ENCODE data around the gene CLEC20A.

CLEC20A gene

GRCh38 chr1:178477373-178477772, 19.4 kb downstream of the CLEC20A start:
- H3K4me3 ChIP-seq (ENCODE audit: low read depth, low read length) = no peak overlapping the region
- TF ChIP-seq CTCF (IDR thresholded peaks at IDR 0.05; ENCODE audit: low read depth, low read length) = no peak

GRCh38 chr1:178472531-178472930, 24.2 kb downstream of the CLEC20A start:
- no peak overlapping the region for H3K4me3 ChIP-seq (ENCODE audit: low read depth, low read length)
- TF ChIP-seq CTCF (IDR thresholded peaks at IDR 0.05; ENCODE audit: low read depth, low read length) = no peak

GRCh38 chr1:178470411-178470960, 26.3 kb downstream of the CLEC20A start:
- no peak overlapping the region for H3K4me3 ChIP-seq (ENCODE audit: low read depth, low read length)
- no peak for TF ChIP-seq CTCF (IDR thresholded peaks at IDR 0.05; ENCODE audit: low read depth, low read length)

GRCh38 chr1:178467837-178468236, 28.9 kb downstream of the CLEC20A start:
- TF ChIP-seq CTCF (IDR thresholded peaks at IDR 0.05; ENCODE audit: low read depth, low read length) = no peak
- no peak overlapping the region for H3K4me3 ChIP-seq (ENCODE audit: low read depth, low read length)

GRCh38 chr1:178465011-178465410, 31.8 kb downstream of the CLEC20A start:
- TF ChIP-seq CTCF (IDR thresholded peaks at IDR 0.05; ENCODE audit: low read depth, low read length) = no peak
- no peak overlapping the region for H3K4me3 ChIP-seq (ENCODE audit: low read depth, low read length)

- H3K4me3 ChIP-seq (ENCODE audit: low read depth, low read length) = no peak overlapping the region
- TF ChIP-seq CTCF (IDR thresholded peaks at IDR 0.05; ENCODE audit: low read depth, low read length) = no peak
Measured at GRCh38 chr1:178464566-178464965, 32.2 kb downstream of the CLEC20A start.

- no peak for TF ChIP-seq CTCF (IDR thresholded peaks at IDR 0.05; ENCODE audit: low read depth, low read length)
- H3K4me3 ChIP-seq (ENCODE audit: low read depth, low read length) = no peak overlapping the region
Measured at GRCh38 chr1:178464141-178464540, 32.6 kb downstream of the CLEC20A start.

Measured in WI38 (cell line).